Right lobe of liver (tissue), 6 donors: ENCODE measurements around the gene SLC25A17. TPM values are rescaled to one million over a fixed set of nuclear protein-coding genes. Genes with fewer than 3 reads are reported as not detected.
A peak's percentile ranks its signal among the peaks of the same experiment; 100 is the strongest.
"Not testable (repeated sequence)": the region's sequence is repeated elsewhere in the genome, so short reads cannot be mapped to it uniquely, and the experiment has no call there.

Experiments
- ATAC-seq, 4 donors: fragments of 200-7000 bp; cut with Tn5 transposase; one replicate each; pipeline ENCODE4 v1.9.1; 2020; ENCODE audit warnings: mild to moderate bottlenecking in 4 of 4, moderate library complexity in 4 of 4
- DNase-seq, 3 donors: peaks; one replicate each; pipeline ENCODE4 v3.0.0-alpha.2; 2020
- H3K27ac ChIP-seq, 3 donors: fragments of 200-600 bp; one replicate each; pipeline ENCODE4 v1.8.0; 2022
- H3K27me3 ChIP-seq, 2 donors: fragments of 200-600 bp; one replicate each; pipeline ENCODE4 v1.8.0; 2022
- H3K36me3 ChIP-seq, 4 donors: fragments of 200-600 bp; sonication (generic) in 1 of 4; one replicate each; pipeline versions ENCODE4 v1.5.1 to v1.8.0; 2017 to 2022; ENCODE audit warnings: control low read depth in 1 of 4
- H3K4me1 ChIP-seq, 4 donors: fragments of 200-600 bp; sonication (generic) in 1 of 4; one replicate each; pipeline versions ENCODE4 v1.5.1 to v1.8.0; 2017 to 2022; ENCODE audit warnings: control low read depth in 1 of 4
- H3K4me3 ChIP-seq, 3 donors: fragments of 200-600 bp; one replicate each; pipeline ENCODE4 v1.8.0; 2022
- H3K9me3 ChIP-seq, 4 donors: fragments of 200-600 bp; sonication (generic) in 1 of 4; one replicate each; pipeline versions ENCODE4 v1.5.1 to v1.8.0; 2017 to 2022; ENCODE audit warnings: control low read depth in 1 of 4
- CTCF ChIP-seq, 4 donors: fragments of 200-600 bp in 3 of 4; fragments of 450-650 bp in 1 of 4; IDR thresholded peaks; one replicate each; pipeline versions ENCODE4 v1.5.1 to v1.8.0; 2016 to 2022; ENCODE audit warnings: antibody characterized with exemption in 4 of 4, mild to moderate bottlenecking in 2 of 4
- POLR2A ChIP-seq: fragments of 450-650 bp; IDR thresholded peaks from one replicate; pipeline ENCODE4 v1.6.1; 2017; ENCODE audit warnings: antibody characterized with exemption, mild to moderate bottlenecking
- WGBS: methylation state at CpG from one replicate; pipeline ENCODE4 v1.1.6; 2018; ENCODE audit warnings: low coverage, low lambda C conversion rate; ENCODE audit not compliant: insufficient coverage; ENCODE audit errors: missing lambda C conversion rate; 5-methylcytosine and 5-hydroxymethylcytosine counted together
- intact Hi-C, 2 donors: fragments of 100-400 bp; cut with DNase I; formaldehyde crosslinking; loops; one replicate each; pipeline versions ENCODE4 v1.11.2 to v1.14.1; 2022
- long read RNA-seq: library from polyadenylated mRNA; unstranded; transcript quantifications from one replicate; pipeline ENCODE4 v2.0.0, GENCODE V29; 2019
- total RNA-seq, 6 experiments: library from RNA; depleted of rRNA in 2 of 6; stranded (reverse); fragments of >200 nt in 2 of 6; fragmentation: NEBNext Ultra II Directional in 3 of 6; extraction: Animal tissue kit (Norgen Biotek cat#: 25700) in 3 of 6; gene quantifications; one replicate each; pipeline versions ENCODE4 v1.1.0 to v1.2.4, GENCODE V29; 2016 to 2023
- donor health status: DM: no; HTN: yes; CAD: no.
- donor health status: DM: no; HTN: no; CAD: no.
- donor health status: DM: no; HTN: no; CAD: no.
- donor health status: DM: no; HTN: yes; CAD: no.
- donor health status: DM: no; HTN: yes; CAD: no.

The SLC25A17 gene
- 10 to 100 TPM; 10.9 to 15.5 (median 13.0) TPM for total RNA-seq
- long read RNA-seq, partial matches to known transcripts = 0 of 3 reads
- long read RNA-seq, other reads (novel, unspliced or antisense) = 0 of 3 reads

- peak; percentile 94 for DNase-seq
- peaks cover 0 to 29% (median 6%) of the 10 kb centered on the region in 4 donors for H3K4me1 ChIP-seq
- 1% methylated on average over 11 of the region's 61 CpGs for WGBS
- peak within 1 kb of the TSS; percentile 52 to 69 (median 59) for H3K27ac ChIP-seq
- peaks cover 0 to 9% (median under 1%) of the 10 kb centered on the region in 4 donors for H3K36me3 ChIP-seq
- H3K9me3 ChIP-seq = no peaks in the 10 kb centered on the region
- no peaks in the 10 kb centered on the region for H3K27me3 ChIP-seq
- intact Hi-C loops = no loop called here
- peak; percentile 29 for TF ChIP-seq POLR2A
- peak in 3 of 4 donors; percentile 35 to 41 (median 36) for TF ChIP-seq CTCF (IDR thresholded peaks at IDR 0.05)
- H3K4me3 ChIP-seq = peak within 1 kb of the TSS; percentile 86 to 94 (median 94)
- ATAC-seq = peak; percentile 93 to 98 (median 96)
These were observed at the start of gene SLC25A17 for GRCh38 chr22:40818747-40819598. SLC25A17 (minus strand) TSS chr22:40819346; CDS start chr22:40819248, 98 bp downstream.

- WGBS = 37% methylated on average over 6 of the region's 6 CpGs
These were observed 49.2 kb upstream of the SLC25A17 start for GRCh38 chr22:40868379-40868778.

GRCh38 chr22:40867109-40867508 is 48.0 kb upstream of the SLC25A17 start:
- peaks cover 0 to 25% (median 4%) of the 10 kb centered on the region in 4 donors for H3K4me1 ChIP-seq
- 38% methylated on average over 2 of the region's 2 CpGs for WGBS
- H3K9me3 ChIP-seq = no peaks in the 10 kb centered on the region
- no peak for TF ChIP-seq CTCF (IDR thresholded peaks at IDR 0.05)
- no peak for TF ChIP-seq POLR2A
- H3K4me3 ChIP-seq = no peak overlapping the region
- intact Hi-C loops = no loop called here
- DNase-seq (no peak), ATAC-seq (peak in 3 of 4 donors; percentile 23 to 31 (median 25))
- no peaks in the 10 kb centered on the region for H3K27me3 ChIP-seq
- H3K27ac ChIP-seq = peak overlapping the region in 1 of 3 donors; percentile 35
- H3K36me3 ChIP-seq = peaks cover 0 to 22% (median 0%) of the 10 kb centered on the region in 4 donors

More at GRCh38 chr22:40868379-40868778, 49.2 kb upstream of the SLC25A17 start:
- H3K27me3 ChIP-seq, intact Hi-C loops, H3K4me3 ChIP-seq, H3K9me3 ChIP-seq: not testable (repeated sequence)
- H3K27ac ChIP-seq = peak overlapping the region in 1 of 3 donors; percentile 45
- H3K4me1 ChIP-seq = peaks cover 0 to 25% (median 4%) of the 10 kb centered on the region in 4 donors
- DNase-seq = peak in 1 of 3 donors; percentile 51
- ATAC-seq = peak; percentile 73 to 90 (median 81)
- H3K36me3 ChIP-seq = peaks cover 0 to 26% (median 0%) of the 10 kb centered on the region in 4 donors

GRCh38 chr22:40862537-40862936 is 43.4 kb upstream of the SLC25A17 start:
- 70% methylated on average over 2 of the region's 2 CpGs for WGBS
- DNase-seq (no peak), ATAC-seq (no peak)
- no peaks in the 10 kb centered on the region for H3K9me3 ChIP-seq
- no peaks in the 10 kb centered on the region for H3K36me3 ChIP-seq
- H3K27ac ChIP-seq = no peak overlapping the region
- no peak overlapping the region for H3K4me3 ChIP-seq
- no peaks in the 10 kb centered on the region for H3K27me3 ChIP-seq
- intact Hi-C loops = no loop called here
- no peak for TF ChIP-seq CTCF (IDR thresholded peaks at IDR 0.05)
- peaks cover 0 to 29% (median 9%) of the 10 kb centered on the region in 4 donors for H3K4me1 ChIP-seq

- TF ChIP-seq CTCF (IDR thresholded peaks at IDR 0.05) (no peak), POLR2A (no peak)
- intact Hi-C loops = no loop called here
- H3K36me3 ChIP-seq = no peaks in the 10 kb centered on the region
- H3K27me3 ChIP-seq = no peaks in the 10 kb centered on the region
- peaks cover 0 to 24% (median 7%) of the 10 kb centered on the region in 4 donors for H3K4me1 ChIP-seq
- H3K27ac ChIP-seq = no peak within 1 kb of the TSS
- WGBS = 91% methylated on average over 3 of the region's 3 CpGs
- no peaks in the 10 kb centered on the region for H3K9me3 ChIP-seq
- DNase-seq (no peak), ATAC-seq (no peak)
- no peak within 1 kb of the TSS for H3K4me3 ChIP-seq
These were observed 42.9 kb upstream of the SLC25A17 start, which contains the start of gene DNAJB7 for GRCh38 chr22:40862013-40862412. DNAJB7 (minus strand) TSS chr22:40862113; CDS start chr22:40861994, 119 bp downstream.
